PC-9 (cell line): ENCODE results near the gene ARHGEF37. TPM values are rescaled to one million over a fixed set of nuclear protein-coding genes. Genes with fewer than 3 reads are reported as not detected.

ENCODE experiments used
- BruUV-seq: library from RNA; stranded (reverse); fragments of 400-500 nt; replicated peaks from 2 replicates; lab custom pipeline; 2021; lab: Mats Ljungman, UMichigan
- CTCF ChIA-PET: fragments of 300-600 bp; sonication (Branson Sonifier 250); formaldehyde crosslinking; loops from one replicate; lab custom pipeline; 2022; ENCODE audit warnings: antibody characterized with exemption; lab: Charles Lee
- POLR2A ChIA-PET: fragments of 300-600 bp; sonication (Branson Sonifier 250); formaldehyde crosslinking; loops from one replicate; lab custom pipeline; 2022; ENCODE audit warnings: antibody characterized with exemption; ENCODE audit not compliant: unreplicated experiment; lab: Charles Lee
- DNase-seq, 2 experiments: peaks; one replicate each; pipeline versions ENCODE4 v3.0.0 to v3.0.0-alpha.2; 2015 to 2022; ENCODE audit warnings: mixed read lengths in 1 of 2
- H2AFZ ChIP-seq: fragments of 200-600 bp; sonication (generic); 2 replicates; pipeline ENCODE4 v1.8.1; 2017; ENCODE audit warnings: antibody characterized with exemption
- H3F3A ChIP-seq: fragments of 200-600 bp; sonication (generic); 2 replicates; pipeline ENCODE4 v1.8.1; 2017; ENCODE audit warnings: antibody characterized with exemption, mild to moderate bottlenecking, low read depth; ENCODE audit not compliant: insufficient read depth
- H3K27ac ChIP-seq: fragments of 200-600 bp; sonication (generic); 2 replicates; pipeline ENCODE4 v1.6.1; 2016; ENCODE audit warnings: mixed run types
- H3K27me3 ChIP-seq: fragments of 200-600 bp; sonication (generic); 2 replicates; pipeline ENCODE4 v1.6.1; 2016; ENCODE audit warnings: low read depth, mixed run types; ENCODE audit not compliant: insufficient read depth
- H3K36me3 ChIP-seq: fragments of 200-600 bp; sonication (generic); 2 replicates; pipeline ENCODE4 v1.6.1; 2016; ENCODE audit warnings: low read depth, mixed run types
- H3K4me1 ChIP-seq: fragments of 200-600 bp; sonication (generic); replicated peaks from 2 replicates; pipeline ENCODE4 v1.6.1; 2016; ENCODE audit warnings: mixed run types; ENCODE audit not compliant: insufficient read depth
- H3K4me2 ChIP-seq: fragments of 200-600 bp; sonication (generic); 2 replicates; pipeline ENCODE4 v1.6.1; 2017; ENCODE audit warnings: mixed run types
- H3K4me3 ChIP-seq: fragments of 200-600 bp; sonication (generic); 2 replicates; pipeline ENCODE4 v1.6.1; 2016; ENCODE audit warnings: mixed run types
- H3K79me2 ChIP-seq: fragments of 200-600 bp; sonication (generic); 2 replicates; pipeline ENCODE4 v1.6.1; 2017; ENCODE audit warnings: low read depth, mixed run types
- H3K9me2 ChIP-seq: fragments of 200-600 bp; sonication (generic); 2 replicates; pipeline ENCODE4 v1.8.1; 2017; ENCODE audit warnings: mild to moderate bottlenecking; ENCODE audit not compliant: insufficient read depth
- H3K9me3 ChIP-seq: fragments of 200-600 bp; sonication (generic); 2 replicates; pipeline ENCODE4 v1.8.1; 2016; ENCODE audit warnings: low read depth; ENCODE audit not compliant: insufficient read depth
- H4K20me1 ChIP-seq: fragments of 200-600 bp; sonication (generic); 2 replicates; pipeline ENCODE4 v1.8.1; 2017; ENCODE audit not compliant: insufficient read depth
- EZH2 ChIP-seq: fragments of 200-600 bp; sonication (generic); IDR thresholded peaks from 2 replicates; pipeline ENCODE4 v1.8.0; 2017; ENCODE audit warnings: antibody characterized with exemption, low read depth
- intact Hi-C: fragments of 100-400 bp; cut with micrococcal nuclease; formaldehyde crosslinking; loops from one replicate; pipeline ENCODE4 v1.10.0; 2022; ENCODE audit not compliant: unreplicated experiment
- total RNA-seq: library from RNA; stranded (reverse); gene quantifications from 2 replicates; pipeline ENCODE4 v1.2.3, GENCODE V29; 2021
- TF ChIP-seq, protein P1 (sequence below): fragments of 200-600 bp; sonication (generic); conservative IDR thresholded peaks from 2 replicates; pipeline ENCODE4 v1.6.1; 2017; ENCODE audit warnings: mixed run types, antibody characterized with exemption, mild to moderate bottlenecking, moderate library complexity

ARHGEF37 gene
- total RNA-seq, 1 experiment from 2014 or later: 5.5 TPM

DNA sequence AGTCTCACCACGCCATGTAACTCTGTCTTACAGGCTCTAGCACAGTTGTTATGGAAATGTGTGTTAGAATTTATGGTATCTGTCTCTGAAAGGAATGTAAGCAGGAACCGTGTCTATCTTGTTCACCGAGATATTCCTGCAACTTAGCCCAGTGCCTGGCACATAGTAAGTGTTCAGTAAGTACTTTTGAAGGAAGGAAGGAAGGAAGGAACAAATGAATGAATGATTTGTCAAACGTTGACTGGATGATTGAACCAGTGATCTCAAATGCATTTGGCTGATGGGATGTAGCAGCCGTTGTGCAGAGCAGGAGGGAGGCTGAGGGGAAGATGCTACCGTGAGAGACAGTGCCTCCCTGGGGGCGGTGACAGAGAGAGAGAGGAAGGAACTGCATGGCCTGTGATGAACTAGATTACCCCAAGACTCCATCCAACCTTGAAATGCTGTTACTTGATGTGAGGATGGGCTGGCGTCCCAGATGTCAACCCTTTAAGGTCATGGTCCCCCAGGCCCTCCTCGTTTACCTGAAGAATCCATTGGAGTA lies 101.3 kb downstream of the ARHGEF37 start:
- intact Hi-C loops: no loop called here
- H3K9me2 ChIP-seq: no peaks in the 10 kb centered on the region
- no peaks in the 10 kb centered on the region for H3K79me2 ChIP-seq
- no peak for TF ChIP-seq EZH2
- TF ChIP-seq, protein P1, sequence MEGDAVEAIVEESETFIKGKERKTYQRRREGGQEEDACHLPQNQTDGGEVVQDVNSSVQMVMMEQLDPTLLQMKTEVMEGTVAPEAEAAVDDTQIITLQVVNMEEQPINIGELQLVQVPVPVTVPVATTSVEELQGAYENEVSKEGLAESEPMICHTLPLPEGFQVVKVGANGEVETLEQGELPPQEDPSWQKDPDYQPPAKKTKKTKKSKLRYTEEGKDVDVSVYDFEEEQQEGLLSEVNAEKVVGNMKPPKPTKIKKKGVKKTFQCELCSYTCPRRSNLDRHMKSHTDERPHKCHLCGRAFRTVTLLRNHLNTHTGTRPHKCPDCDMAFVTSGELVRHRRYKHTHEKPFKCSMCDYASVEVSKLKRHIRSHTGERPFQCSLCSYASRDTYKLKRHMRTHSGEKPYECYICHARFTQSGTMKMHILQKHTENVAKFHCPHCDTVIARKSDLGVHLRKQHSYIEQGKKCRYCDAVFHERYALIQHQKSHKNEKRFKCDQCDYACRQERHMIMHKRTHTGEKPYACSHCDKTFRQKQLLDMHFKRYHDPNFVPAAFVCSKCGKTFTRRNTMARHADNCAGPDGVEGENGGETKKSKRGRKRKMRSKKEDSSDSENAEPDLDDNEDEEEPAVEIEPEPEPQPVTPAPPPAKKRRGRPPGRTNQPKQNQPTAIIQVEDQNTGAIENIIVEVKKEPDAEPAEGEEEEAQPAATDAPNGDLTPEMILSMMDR: no peak
- BruUV-seq: no TSS peak
- H3K27ac ChIP-seq: no peak overlapping the region
- no peak overlapping the region for H3K4me3 ChIP-seq
- H3K27me3 ChIP-seq: peaks cover 59% of the 10 kb centered on the region
- CTCF ChIA-PET: no interaction called here
- no peaks in the 10 kb centered on the region for H3K9me3 ChIP-seq
- H3K4me2 ChIP-seq: no peak overlapping the region
- H3K4me1 ChIP-seq: no peaks in the 10 kb centered on the region
- no peaks in the 10 kb centered on the region for H3F3A ChIP-seq
- DNase-seq: no peak
- no peaks in the 10 kb centered on the region for H4K20me1 ChIP-seq
- POLR2A ChIA-PET: no interaction called here
- H3K36me3 ChIP-seq: no peaks in the 10 kb centered on the region
- no peak overlapping the region for H2AFZ ChIP-seq

DNA sequence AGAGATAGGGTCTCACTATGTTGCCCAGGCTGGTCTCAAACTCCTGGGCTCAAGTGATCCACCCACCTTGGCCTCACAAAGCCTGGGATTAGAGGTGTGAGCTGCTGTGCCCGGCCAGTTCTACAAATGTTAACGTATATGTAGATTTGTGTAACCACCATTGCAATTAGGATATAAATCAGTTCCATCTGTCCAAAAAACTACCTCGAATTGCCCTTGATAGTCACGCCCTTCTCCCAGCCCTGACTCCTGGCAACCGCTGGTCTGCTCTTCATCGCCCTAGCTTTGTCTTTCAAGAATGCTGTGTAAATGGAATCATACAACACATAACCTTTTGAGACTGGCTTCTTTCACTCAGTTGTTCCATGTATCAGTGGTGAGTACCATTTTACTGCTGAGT lies 102.7 kb downstream of the ARHGEF37 start:
- BruUV-seq: no TSS peak
- CTCF ChIA-PET: interaction anchor here (0.6 to 0.7 kb wide), 2 partner anchors 116 to 119 kb away, joined by 4 to 10 read pairs; no protein-coding TSS in a partner anchor
- H3K79me2 ChIP-seq: no peaks in the 10 kb centered on the region
- no peaks in the 10 kb centered on the region for H4K20me1 ChIP-seq
- H3K4me1 ChIP-seq: no peaks in the 10 kb centered on the region
- no peak overlapping the region for H2AFZ ChIP-seq
- H3K4me2 ChIP-seq: no peak overlapping the region
- peaks cover 71% of the 10 kb centered on the region for H3K27me3 ChIP-seq
- DNase-seq: no peak
- H3K9me3 ChIP-seq: no peaks in the 10 kb centered on the region
- TF ChIP-seq, protein P1: no peak
- no peak for TF ChIP-seq EZH2
- no peaks in the 10 kb centered on the region for H3F3A ChIP-seq
- POLR2A ChIA-PET: no interaction called here
- no peak overlapping the region for H3K4me3 ChIP-seq
- no peaks in the 10 kb centered on the region for H3K9me2 ChIP-seq
- intact Hi-C loops: no loop called here
- no peak overlapping the region for H3K27ac ChIP-seq
- H3K36me3 ChIP-seq: no peaks in the 10 kb centered on the region

DNA sequence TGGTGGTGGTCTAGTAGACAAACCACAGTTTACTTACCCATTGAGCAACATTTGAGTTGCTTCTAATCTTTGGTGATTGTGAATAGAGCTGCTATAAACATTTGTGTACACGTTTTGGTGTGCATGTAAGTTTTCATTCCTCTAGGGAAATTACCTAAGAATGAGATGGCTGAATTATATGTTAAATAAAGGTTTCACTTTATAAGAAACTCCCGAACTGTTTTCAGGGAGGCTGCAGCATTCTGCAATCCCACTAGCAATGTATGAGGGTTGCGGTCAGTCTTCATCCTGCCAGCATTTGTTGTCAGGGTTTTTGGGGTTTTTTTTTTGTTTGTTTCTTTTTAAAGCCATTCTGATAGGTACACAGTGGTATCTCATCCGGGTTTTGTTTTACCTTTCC lies 103.1 kb downstream of the ARHGEF37 start:
- Histone ChIP-seq H2AFZ (no peak overlapping the region), H3K79me2 (no peaks in the 10 kb centered on the region), H3K9me3 (no peaks in the 10 kb centered on the region), H4K20me1 (no peaks in the 10 kb centered on the region), H3K27me3 (peaks cover 75% of the 10 kb centered on the region), H3K4me3 (no peak overlapping the region), H3K9me2 (no peaks in the 10 kb centered on the region), H3K4me1 (no peaks in the 10 kb centered on the region), H3K27ac (no peak overlapping the region), H3F3A (no peaks in the 10 kb centered on the region), H3K36me3 (no peaks in the 10 kb centered on the region), H3K4me2 (no peak overlapping the region)
- no TSS peak for BruUV-seq
- POLR2A ChIA-PET: no interaction called here
- CTCF ChIA-PET: no interaction called here
- intact Hi-C loops: no loop called here
- no peak for DNase-seq
- TF ChIP-seq EZH2: no peak
- TF ChIP-seq, protein P1: no peak

Other genes starting within 250 kb of the ARHGEF37 start
- 32.4 and 36.9 TPM in 2 replicates for gene GRPEL2, start 236.0 kb upstream of the ARHGEF37 start, total RNA-seq
- 7.4 and 8.3 TPM in 2 replicates for gene PCYOX1L, start 223.5 kb upstream of the ARHGEF37 start, total RNA-seq
- gene IL17B, start 202.2 kb upstream of the ARHGEF37 start, total RNA-seq: not detected in 2 replicates
- gene CSNK1A1, start 30.1 kb upstream of the ARHGEF37 start, total RNA-seq: 300 and 334 TPM in 2 replicates
- 3.2 and 3.4 TPM in 2 replicates for gene PPARGC1B, start 148.8 kb downstream of the ARHGEF37 start, total RNA-seq